OCI-LY7 (cell line): ENCODE data around the gene DPEP2NB.

ENCODE experiments used
- EZH2phosphoT487 ChIP-seq: fragments of 200-600 bp; sonication (generic); IDR thresholded peaks from 2 replicates; pipeline ENCODE4 v1.6.1; 2018; ENCODE audit warnings: low read depth, borderline replicate concordance, mild to moderate bottlenecking, mixed run types, antibody characterized with exemption, low read length, moderate library complexity, mixed read lengths
- TF ChIP-seq, protein P1 (sequence below): fragments of 200-600 bp; sonication (generic); conservative IDR thresholded peaks from 2 replicates; pipeline ENCODE4 v1.5.1; 2014; ENCODE audit warnings: mild to moderate bottlenecking, antibody characterized with exemption, low read length, moderate library complexity, mixed read lengths

- TF ChIP-seq, protein P1, sequence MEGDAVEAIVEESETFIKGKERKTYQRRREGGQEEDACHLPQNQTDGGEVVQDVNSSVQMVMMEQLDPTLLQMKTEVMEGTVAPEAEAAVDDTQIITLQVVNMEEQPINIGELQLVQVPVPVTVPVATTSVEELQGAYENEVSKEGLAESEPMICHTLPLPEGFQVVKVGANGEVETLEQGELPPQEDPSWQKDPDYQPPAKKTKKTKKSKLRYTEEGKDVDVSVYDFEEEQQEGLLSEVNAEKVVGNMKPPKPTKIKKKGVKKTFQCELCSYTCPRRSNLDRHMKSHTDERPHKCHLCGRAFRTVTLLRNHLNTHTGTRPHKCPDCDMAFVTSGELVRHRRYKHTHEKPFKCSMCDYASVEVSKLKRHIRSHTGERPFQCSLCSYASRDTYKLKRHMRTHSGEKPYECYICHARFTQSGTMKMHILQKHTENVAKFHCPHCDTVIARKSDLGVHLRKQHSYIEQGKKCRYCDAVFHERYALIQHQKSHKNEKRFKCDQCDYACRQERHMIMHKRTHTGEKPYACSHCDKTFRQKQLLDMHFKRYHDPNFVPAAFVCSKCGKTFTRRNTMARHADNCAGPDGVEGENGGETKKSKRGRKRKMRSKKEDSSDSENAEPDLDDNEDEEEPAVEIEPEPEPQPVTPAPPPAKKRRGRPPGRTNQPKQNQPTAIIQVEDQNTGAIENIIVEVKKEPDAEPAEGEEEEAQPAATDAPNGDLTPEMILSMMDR, result no peak
- TF ChIP-seq EZH2phosphoT487, result no peak
Measured at GRCh38 chr16:67988675-67989074, 27.0 kb downstream of the DPEP2NB start.
